LHCN-M2 (cell line): ENCODE data around the gene GSTT4. TPM values are rescaled to one million over a fixed set of nuclear protein-coding genes. Genes with fewer than 3 reads are reported as not detected.
"Not testable (repeated sequence)": the region's sequence is repeated elsewhere in the genome, so short reads cannot be mapped to it uniquely, and the experiment has no call there.

Source experiments
- DNase-seq: peaks from one replicate; pipeline ENCODE4 v3.0.0-alpha.2; 2012; ENCODE audit warnings: low read depth
- total RNA-seq: library from RNA; depleted of rRNA; stranded (reverse); fragments of >200 nt; gene quantifications from 2 replicates; pipeline ENCODE4 v1.2.3, GENCODE V29; 2014; rRNA removed

Gene GSTT4
- total RNA-seq, 1 experiment from 2014 or later = not detected

DNA sequence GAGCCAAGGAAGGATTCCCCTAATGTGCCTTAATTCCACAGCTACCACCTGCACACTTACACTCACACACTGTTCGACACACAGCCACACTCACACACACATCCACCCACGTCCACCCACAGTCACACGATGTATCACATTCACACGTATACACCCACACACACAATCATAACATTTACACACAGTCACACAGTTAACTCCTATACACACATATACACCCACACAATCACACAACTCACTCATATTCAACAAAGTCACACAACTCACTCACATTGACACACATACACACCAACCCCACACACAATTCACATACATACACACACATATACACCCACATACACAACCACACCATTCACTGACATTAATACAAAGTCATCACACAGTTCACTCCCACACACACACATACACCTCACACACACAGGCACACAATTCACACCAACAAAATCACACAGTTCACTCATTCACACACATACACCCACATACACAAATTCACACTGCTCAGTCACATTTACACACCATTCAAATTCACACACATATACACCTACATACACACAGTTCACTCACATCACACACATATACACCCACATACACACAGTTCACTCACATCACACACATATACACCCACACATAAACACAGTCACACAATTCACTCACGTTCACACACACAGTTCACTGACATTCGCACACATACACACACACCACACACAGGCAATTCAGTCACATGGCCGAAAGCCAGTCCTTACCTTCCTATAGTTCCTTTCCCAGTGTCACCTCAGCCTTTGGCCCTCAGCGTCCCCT, 50.9 kb downstream of the GSTT4 start:
- DNase-seq = not testable (repeated sequence)

DNA sequence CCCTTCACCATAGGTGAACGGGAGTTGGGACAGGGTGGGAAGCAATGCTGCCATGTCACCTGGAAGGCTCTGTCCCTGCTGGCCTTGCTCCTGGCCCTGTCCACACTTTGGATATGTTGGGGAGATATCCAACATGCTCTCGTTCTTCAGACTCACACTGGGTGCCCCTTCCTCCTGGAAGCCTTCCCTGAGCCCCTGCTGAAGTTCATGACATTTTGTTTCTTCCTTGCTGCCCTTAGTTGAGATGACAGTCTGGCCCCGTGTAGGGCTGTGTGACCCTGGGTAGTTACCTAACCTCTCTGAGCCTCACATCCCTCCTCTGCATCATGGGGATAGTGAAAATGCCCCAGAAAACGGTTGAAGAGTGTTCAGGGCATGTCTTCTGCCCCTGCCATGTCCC, 51.8 kb downstream of the GSTT4 start:
- not testable (repeated sequence) for DNase-seq

DNA sequence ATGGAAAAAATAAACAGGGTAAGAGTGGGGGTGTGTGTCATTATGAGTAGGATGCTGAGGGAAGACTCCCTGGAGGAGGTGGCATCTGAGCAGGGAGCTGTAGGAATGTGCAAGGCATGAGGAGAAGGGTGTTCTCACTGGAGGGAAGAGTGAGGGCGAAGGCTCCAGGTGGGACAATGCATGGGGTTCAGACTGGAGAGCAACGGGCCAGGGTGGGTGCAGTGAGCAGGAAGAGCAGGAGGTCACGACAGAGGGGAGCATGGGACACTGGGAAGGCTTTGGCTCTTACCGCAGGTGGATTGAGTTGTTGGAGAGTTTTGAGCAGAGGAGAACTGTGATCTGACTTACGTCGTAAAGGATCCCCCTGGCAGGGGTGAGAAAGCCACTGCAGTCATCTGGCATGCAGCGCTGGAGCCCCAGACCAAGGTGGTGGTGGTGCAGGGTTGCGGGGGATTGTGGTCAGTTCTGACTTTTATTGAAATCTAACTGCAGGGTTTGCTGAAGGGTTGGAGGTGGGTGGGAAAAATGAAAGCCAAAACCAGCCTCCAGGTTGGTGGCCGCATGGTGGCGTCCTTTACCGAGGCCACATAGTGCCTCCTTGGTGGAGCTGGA, 52.4 kb downstream of the GSTT4 start:
- not testable (repeated sequence) for DNase-seq

DNA sequence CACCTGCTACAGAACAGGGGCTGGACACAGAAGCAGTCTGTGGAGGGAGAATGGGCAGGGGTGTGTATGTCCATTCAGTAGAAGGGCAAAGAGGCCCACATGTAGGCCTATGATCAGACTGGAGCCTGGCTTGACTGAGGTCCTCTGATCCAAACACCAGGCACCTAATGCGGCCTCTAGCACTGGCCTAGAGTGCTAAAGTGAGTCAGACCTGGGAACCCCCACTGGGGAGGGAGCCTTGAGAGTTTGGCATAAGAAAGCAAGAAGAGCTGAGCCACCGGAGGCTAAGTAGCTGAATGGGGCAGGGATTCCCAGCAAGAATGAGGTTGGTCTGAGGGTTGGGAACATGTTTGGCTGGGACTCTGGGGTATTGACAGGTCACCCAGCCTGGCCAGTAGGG, 53.9 kb downstream of the GSTT4 start:
- DNase-seq = not testable (repeated sequence)

DNA sequence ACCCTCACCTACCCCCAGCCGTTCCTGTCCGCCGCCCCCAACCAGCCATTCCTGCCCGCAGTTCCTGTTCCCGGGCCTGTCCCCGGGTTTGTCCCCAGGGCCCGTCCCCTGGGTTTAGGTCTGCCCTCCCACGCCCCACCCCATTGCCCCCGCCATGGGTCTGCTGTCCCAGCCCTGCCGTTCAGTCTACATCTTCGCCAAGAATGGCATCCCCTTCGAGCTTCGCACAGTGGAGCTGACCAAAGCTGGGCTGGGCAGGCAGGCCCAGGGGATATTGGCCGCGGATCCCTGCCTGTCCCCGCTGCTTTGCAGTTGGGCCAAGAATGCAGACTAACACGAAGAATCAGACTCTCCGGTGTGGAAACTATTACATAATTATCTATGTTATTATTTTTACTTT, 55.5 kb downstream of the GSTT4 start:
- not testable (repeated sequence) for DNase-seq

Other genes with a start within 250 kb of the GSTT4 start
- 0.06 TPM in 1 of 2 replicates, not detected in the other for gene C22orf15, start 242.5 kb downstream of the GSTT4 start, total RNA-seq
- 0.19 and 0.46 TPM in 2 replicates for gene CHCHD10, start 237.5 kb downstream of the GSTT4 start, total RNA-seq
- 5.5 and 7.1 TPM in 2 replicates for gene MMP11, start 232.6 kb downstream of the GSTT4 start, total RNA-seq
- 77.1 and 90.0 TPM in 2 replicates for gene SMARCB1, start 218.5 kb downstream of the GSTT4 start, total RNA-seq
- gene DERL3, start 166.4 kb downstream of the GSTT4 start, total RNA-seq = 0.23 TPM in 1 of 2 replicates, not detected in the other
- gene SLC2A11, start 147.6 kb downstream of the GSTT4 start, total RNA-seq = 6.5 and 8.6 TPM in 2 replicates
- 512 and 577 TPM in 2 replicates for gene MIF, start 111.1 kb downstream of the GSTT4 start, total RNA-seq
- 1.5 and 3.0 TPM in 2 replicates for gene GSTT2B, start 44.3 kb downstream of the GSTT4 start, total RNA-seq
- gene DDTL, start 38.6 kb downstream of the GSTT4 start, total RNA-seq = 0.11 TPM in 1 of 2 replicates, not detected in the other
- gene DDT, start 31.0 kb downstream of the GSTT4 start, total RNA-seq = 98.8 and 134 TPM in 2 replicates
- gene GSTT2, start 25.3 kb downstream of the GSTT4 start, total RNA-seq = 0.11 TPM in 1 of 2 replicates, not detected in the other
- gene CABIN1, start 5.9 kb upstream of the GSTT4 start, total RNA-seq = 30.3 and 30.5 TPM in 2 replicates
- 0.23 and 0.26 TPM in 2 replicates for gene SUSD2, start 176.0 kb upstream of the GSTT4 start, total RNA-seq
- gene GGT5, start 239.6 kb upstream of the GSTT4 start, total RNA-seq = 28.0 and 39.4 TPM in 2 replicates